Heart left ventricle (tissue), 13 donors: Measurements from ENCODE around the gene TMED8.
"Not testable (repeated sequence)": the region's sequence is repeated elsewhere in the genome, so short reads cannot be mapped to it uniquely, and the experiment has no call there.

Source experiments
- CTCF ChIP-seq, 12 donors: fragments of 200-600 bp; sonication (generic) in 4 of 12; IDR thresholded peaks; one replicate each; pipeline versions ENCODE4 v1.5.0 to v1.8.0; 2018 to 2022; ENCODE audit warnings: antibody characterized with exemption in 12 of 12, mild to moderate bottlenecking in 5 of 12
- POLR2A ChIP-seq, 2 donors: fragments of 450-650 bp; IDR thresholded peaks; one replicate each; pipeline ENCODE4 v1.6.1; 2017; ENCODE audit warnings: antibody characterized with exemption in 2 of 2, mild to moderate bottlenecking in 2 of 2, moderate library complexity in 2 of 2
- donor health status: ischemic (EF 13 %, LVEDD 7.1; RV severe dilation, severe dysfunction).
- donor health status: DM: no; HTN: yes; CAD: no.
- donor health status: DM: no; HTN: no; CAD: no.
- donor health status: ischemic (EF 25% LVEDD 6.9; RV normal size, moderate dysfunction).
- donor health status: ischemic (EF 25% LVEDD 5.7; RV mildly dilated, moderate dysfunction).
- donor health status: ischemic (EF 35%, LVEDD 5.7; RV mildly dilated, moderate dysfunction).
- donor health status: nonischemic (EF 11% LVEDD 7.7; RV severe dilation, severe dysfunction).
- donor health status: DM: yes; HTN: yes; CAD: no.
- donor health status: PGD.
- donor health status: ischemic (EF 29% LVEDD 5.4; RV normal size, mild dysfunction).
- donor health status: nonischemic (EF 23%, LVEDD 6.1; RV moderate dilation, normal function).

- TF ChIP-seq CTCF, POLR2A (IDR thresholded peaks at IDR 0.05): not testable (repeated sequence)
Measured at GRCh38 chr14:77415403-77416030, 38.6 kb upstream of the TMED8 start.
